ENCODE data around the gene IGFLR1. TPM values are rescaled to one million over a fixed set of nuclear protein-coding genes. Genes with fewer than 3 reads are reported as not detected.

Gene IGFLR1
- total RNA-seq, 1 experiment from 2014 or later: 4.2 TPM

GRCh38 chr19:35739275-35740107, 2.8 kb downstream of the IGFLR1 start:
- DNase-seq (ENCODE audit: low read depth): no peak

- no peak for DNase-seq (ENCODE audit: low read depth)
Observed at GRCh38 chr19:35738887-35739229, 3.4 kb downstream of the IGFLR1 start.

GRCh38 chr19:35738021-35738886, 4.0 kb downstream of the IGFLR1 start:
- DNase-seq (ENCODE audit: low read depth): no peak

GRCh38 chr19:35736913-35737886, 5.1 kb downstream of the IGFLR1 start:
- DNase-seq (ENCODE audit: low read depth): no peak

- no peak for DNase-seq (ENCODE audit: low read depth)
Observed at GRCh38 chr19:35734889-35735288, 7.4 kb downstream of the IGFLR1 start.

- no peak for DNase-seq (ENCODE audit: low read depth)
Observed at GRCh38 chr19:35734273-35734672, 8.0 kb downstream of the IGFLR1 start.

GRCh38 chr19:35733180-35734125, 8.8 kb downstream of the IGFLR1 start:
- DNase-seq (ENCODE audit: low read depth): no peak

GRCh38 chr19:35732540-35733179, 9.6 kb downstream of the IGFLR1 start:
- no peak for DNase-seq (ENCODE audit: low read depth)

GRCh38 chr19:35731779-35732405, 10.4 kb downstream of the IGFLR1 start:
- no peak for DNase-seq (ENCODE audit: low read depth)

- no peak for DNase-seq (ENCODE audit: low read depth)
Observed at GRCh38 chr19:35731353-35731752, 10.9 kb downstream of the IGFLR1 start.

GRCh38 chr19:35730326-35730725, 11.9 kb downstream of the IGFLR1 start:
- no peak for DNase-seq (ENCODE audit: low read depth)

GRCh38 chr19:35729763-35730162, 12.5 kb downstream of the IGFLR1 start:
- no peak for DNase-seq (ENCODE audit: low read depth)

GRCh38 chr19:35729021-35729420, 13.2 kb downstream of the IGFLR1 start:
- DNase-seq (ENCODE audit: low read depth): no peak

- DNase-seq (ENCODE audit: low read depth): no peak
Observed at GRCh38 chr19:35727956-35728706, 14.1 kb downstream of the IGFLR1 start.

- no peak for DNase-seq (ENCODE audit: low read depth)
Observed at GRCh38 chr19:35727053-35727955, 14.9 kb downstream of the IGFLR1 start.

- no peak for DNase-seq (ENCODE audit: low read depth)
Observed at GRCh38 chr19:35725216-35725861, 16.9 kb downstream of the IGFLR1 start.

GRCh38 chr19:35724560-35724959, 17.7 kb downstream of the IGFLR1 start:
- no peak for DNase-seq (ENCODE audit: low read depth)

All from RPMI7951 (cell line).